ENCODE measurements around the gene ZNF223.

- TF ChIP-seq BCL11A (IDR thresholded peaks at IDR 0.05; ENCODE audit: low read depth, low read length) = no peak
- no peak for TF ChIP-seq POLR2A (IDR thresholded peaks at IDR 0.05; ENCODE audit: low read depth, low read length)
- TF ChIP-seq, protein P1, sequence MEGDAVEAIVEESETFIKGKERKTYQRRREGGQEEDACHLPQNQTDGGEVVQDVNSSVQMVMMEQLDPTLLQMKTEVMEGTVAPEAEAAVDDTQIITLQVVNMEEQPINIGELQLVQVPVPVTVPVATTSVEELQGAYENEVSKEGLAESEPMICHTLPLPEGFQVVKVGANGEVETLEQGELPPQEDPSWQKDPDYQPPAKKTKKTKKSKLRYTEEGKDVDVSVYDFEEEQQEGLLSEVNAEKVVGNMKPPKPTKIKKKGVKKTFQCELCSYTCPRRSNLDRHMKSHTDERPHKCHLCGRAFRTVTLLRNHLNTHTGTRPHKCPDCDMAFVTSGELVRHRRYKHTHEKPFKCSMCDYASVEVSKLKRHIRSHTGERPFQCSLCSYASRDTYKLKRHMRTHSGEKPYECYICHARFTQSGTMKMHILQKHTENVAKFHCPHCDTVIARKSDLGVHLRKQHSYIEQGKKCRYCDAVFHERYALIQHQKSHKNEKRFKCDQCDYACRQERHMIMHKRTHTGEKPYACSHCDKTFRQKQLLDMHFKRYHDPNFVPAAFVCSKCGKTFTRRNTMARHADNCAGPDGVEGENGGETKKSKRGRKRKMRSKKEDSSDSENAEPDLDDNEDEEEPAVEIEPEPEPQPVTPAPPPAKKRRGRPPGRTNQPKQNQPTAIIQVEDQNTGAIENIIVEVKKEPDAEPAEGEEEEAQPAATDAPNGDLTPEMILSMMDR (IDR thresholded peaks at IDR 0.05 in 2 of 3, conservative IDR thresholded peaks at IDR 0.05 in 1 of 3; ENCODE audit: control insufficient read depth in 2 of 3, extremely low read depth in 1 of 3, insufficient read depth in 1 of 3, low read depth in 3 of 3, low read length in 3 of 3) = no peak
- TF ChIP-seq ZZZ3 (IDR thresholded peaks at IDR 0.05; ENCODE audit: control insufficient read depth, insufficient read length, low read depth) = no peak
- no peak for TF ChIP-seq JUND (IDR thresholded peaks at IDR 0.05; ENCODE audit: low read depth, low read length)
- TF ChIP-seq POLR2AphosphoS5 (IDR thresholded peaks at IDR 0.05; ENCODE audit: low read length) = no peak
- TF ChIP-seq, protein P2, sequence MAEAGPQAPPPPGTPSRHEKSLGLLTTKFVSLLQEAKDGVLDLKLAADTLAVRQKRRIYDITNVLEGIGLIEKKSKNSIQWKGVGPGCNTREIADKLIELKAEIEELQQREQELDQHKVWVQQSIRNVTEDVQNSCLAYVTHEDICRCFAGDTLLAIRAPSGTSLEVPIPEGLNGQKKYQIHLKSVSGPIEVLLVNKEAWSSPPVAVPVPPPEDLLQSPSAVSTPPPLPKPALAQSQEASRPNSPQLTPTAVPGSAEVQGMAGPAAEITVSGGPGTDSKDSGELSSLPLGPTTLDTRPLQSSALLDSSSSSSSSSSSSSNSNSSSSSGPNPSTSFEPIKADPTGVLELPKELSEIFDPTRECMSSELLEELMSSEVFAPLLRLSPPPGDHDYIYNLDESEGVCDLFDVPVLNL (IDR thresholded peaks at IDR 0.05; ENCODE audit: low read depth, low read length) = no peak
- TF ChIP-seq MLLT1 (IDR thresholded peaks at IDR 0.05) = no peak
- no peak for TF ChIP-seq REST (IDR thresholded peaks at IDR 0.05; ENCODE audit: low read depth, low read length)
- TF ChIP-seq PKNOX1 (IDR thresholded peaks at IDR 0.05) = no peak
- no peak for TF ChIP-seq PML (IDR thresholded peaks at IDR 0.05; ENCODE audit: low read length)
- TF ChIP-seq, protein P3, sequence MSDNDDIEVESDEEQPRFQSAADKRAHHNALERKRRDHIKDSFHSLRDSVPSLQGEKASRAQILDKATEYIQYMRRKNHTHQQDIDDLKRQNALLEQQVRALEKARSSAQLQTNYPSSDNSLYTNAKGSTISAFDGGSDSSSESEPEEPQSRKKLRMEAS (IDR thresholded peaks at IDR 0.05; ENCODE audit: low read depth, low read length) = no peak
- TF ChIP-seq SIN3A (IDR thresholded peaks at IDR 0.05; ENCODE audit: low read depth, low read length) = no peak
- TF ChIP-seq CHD2 (IDR thresholded peaks at IDR 0.05; ENCODE audit: borderline replicate concordance, low read depth, low read length) = no peak
Measured at GRCh38 chr19:44021221-44021620, 30.6 kb upstream of the ZNF223 start.
